Right lobe of liver (tissue), 6 donors: ENCODE measurements around the gene ERRFI1. TPM values are rescaled to one million over a fixed set of nuclear protein-coding genes. Genes with fewer than 3 reads are reported as not detected.
"Not testable (repeated sequence)": the region's sequence is repeated elsewhere in the genome, so short reads cannot be mapped to it uniquely, and the experiment has no call there.

Experiments
- ATAC-seq, 4 donors: fragments of 200-7000 bp; cut with Tn5 transposase; one replicate each; pipeline ENCODE4 v1.9.1; 2020; ENCODE audit warnings: mild to moderate bottlenecking in 4 of 4, moderate library complexity in 4 of 4
- DNase-seq, 3 donors: peaks; one replicate each; pipeline ENCODE4 v3.0.0-alpha.2; 2020
- H3K27ac ChIP-seq, 3 donors: fragments of 200-600 bp; one replicate each; pipeline ENCODE4 v1.8.0; 2022
- H3K27me3 ChIP-seq, 2 donors: fragments of 200-600 bp; one replicate each; pipeline ENCODE4 v1.8.0; 2022
- H3K36me3 ChIP-seq, 4 donors: fragments of 200-600 bp; sonication (generic) in 1 of 4; one replicate each; pipeline versions ENCODE4 v1.5.1 to v1.8.0; 2017 to 2022; ENCODE audit warnings: control low read depth in 1 of 4
- H3K4me1 ChIP-seq, 4 donors: fragments of 200-600 bp; sonication (generic) in 1 of 4; one replicate each; pipeline versions ENCODE4 v1.5.1 to v1.8.0; 2017 to 2022; ENCODE audit warnings: control low read depth in 1 of 4
- H3K4me3 ChIP-seq, 3 donors: fragments of 200-600 bp; one replicate each; pipeline ENCODE4 v1.8.0; 2022
- H3K9me3 ChIP-seq, 4 donors: fragments of 200-600 bp; sonication (generic) in 1 of 4; one replicate each; pipeline versions ENCODE4 v1.5.1 to v1.8.0; 2017 to 2022; ENCODE audit warnings: control low read depth in 1 of 4
- CTCF ChIP-seq, 4 donors: fragments of 200-600 bp in 3 of 4; fragments of 450-650 bp in 1 of 4; IDR thresholded peaks; one replicate each; pipeline versions ENCODE4 v1.5.1 to v1.8.0; 2016 to 2022; ENCODE audit warnings: antibody characterized with exemption in 4 of 4, mild to moderate bottlenecking in 2 of 4
- POLR2A ChIP-seq: fragments of 450-650 bp; IDR thresholded peaks from one replicate; pipeline ENCODE4 v1.6.1; 2017; ENCODE audit warnings: antibody characterized with exemption, mild to moderate bottlenecking
- WGBS: methylation state at CpG from one replicate; pipeline ENCODE4 v1.1.6; 2018; ENCODE audit warnings: low coverage, low lambda C conversion rate; ENCODE audit not compliant: insufficient coverage; ENCODE audit errors: missing lambda C conversion rate; 5-methylcytosine and 5-hydroxymethylcytosine counted together
- intact Hi-C, 2 donors: fragments of 100-400 bp; cut with DNase I; formaldehyde crosslinking; loops; one replicate each; pipeline versions ENCODE4 v1.11.2 to v1.14.1; 2022
- long read RNA-seq: library from polyadenylated mRNA; unstranded; transcript quantifications from one replicate; pipeline ENCODE4 v2.0.0, GENCODE V29; 2019
- total RNA-seq, 6 experiments: library from RNA; depleted of rRNA in 2 of 6; stranded (reverse); fragments of >200 nt in 2 of 6; fragmentation: NEBNext Ultra II Directional in 3 of 6; extraction: Animal tissue kit (Norgen Biotek cat#: 25700) in 3 of 6; gene quantifications; one replicate each; pipeline versions ENCODE4 v1.1.0 to v1.2.4, GENCODE V29; 2016 to 2023
- donor health status: DM: no; HTN: yes; CAD: no.
- donor health status: DM: no; HTN: no; CAD: no.
- donor health status: DM: no; HTN: no; CAD: no.
- donor health status: DM: no; HTN: yes; CAD: no.
- donor health status: DM: no; HTN: yes; CAD: no.

The ERRFI1 gene
- 100 to 1,000 TPM; 109 to 539 (median 214) TPM for total RNA-seq
- long read RNA-seq, partial matches to known transcripts, result 0 of 3 reads
- long read RNA-seq, other reads (novel, unspliced or antisense), result 3 of 3 reads

DNA sequence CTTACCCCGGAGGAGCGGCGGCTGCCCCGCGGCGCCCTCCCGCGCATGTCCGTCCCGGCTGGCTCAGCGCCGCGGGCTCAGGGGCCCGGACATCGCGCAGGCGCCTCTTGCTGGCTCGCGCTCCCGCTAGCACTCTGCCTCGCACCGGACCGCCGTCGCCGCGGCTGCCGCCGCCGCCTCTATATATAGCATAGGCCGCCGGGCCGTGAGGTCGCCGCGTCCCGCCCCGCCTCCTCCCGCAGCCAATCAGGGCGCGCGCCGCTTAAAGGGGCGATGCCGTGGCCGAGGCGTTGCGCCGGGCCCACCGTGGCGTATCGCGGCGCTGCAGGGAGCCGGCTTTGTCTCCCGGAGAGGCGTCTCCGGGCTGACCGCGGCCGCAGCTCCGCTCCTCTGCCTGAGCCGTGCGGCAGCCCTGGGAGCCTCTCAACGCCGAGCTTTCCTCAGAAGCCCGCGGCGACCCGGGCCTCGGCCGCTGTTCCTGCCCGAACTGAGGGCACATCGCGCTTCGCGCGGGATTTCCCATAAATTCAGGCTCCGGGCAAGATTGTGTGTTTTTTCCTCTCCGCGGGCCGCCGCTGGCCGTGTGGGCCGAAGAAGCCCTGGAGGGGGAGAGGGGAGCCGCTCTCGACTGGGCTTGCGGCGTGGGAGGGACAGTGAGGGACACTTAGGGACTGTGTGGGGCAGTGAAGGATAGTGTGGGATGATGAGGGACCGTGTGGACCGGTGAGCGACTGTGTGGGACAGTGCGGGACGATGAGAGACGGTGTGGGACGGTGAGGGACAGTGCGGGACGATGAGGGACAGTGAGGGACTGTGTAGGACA, at the start of gene ERRFI1:
TSS of gene ERRFI1 (minus strand) at position 157 of the 823 bp plus-strand sequence. CDS start 10,690 bp downstream, outside the sequence.
- 2% methylated on average over 38 of the region's 98 CpGs for WGBS
- H3K4me1 ChIP-seq, result peaks cover 0 to 39% (median 7%) of the 10 kb centered on the region in 4 donors

DNA sequence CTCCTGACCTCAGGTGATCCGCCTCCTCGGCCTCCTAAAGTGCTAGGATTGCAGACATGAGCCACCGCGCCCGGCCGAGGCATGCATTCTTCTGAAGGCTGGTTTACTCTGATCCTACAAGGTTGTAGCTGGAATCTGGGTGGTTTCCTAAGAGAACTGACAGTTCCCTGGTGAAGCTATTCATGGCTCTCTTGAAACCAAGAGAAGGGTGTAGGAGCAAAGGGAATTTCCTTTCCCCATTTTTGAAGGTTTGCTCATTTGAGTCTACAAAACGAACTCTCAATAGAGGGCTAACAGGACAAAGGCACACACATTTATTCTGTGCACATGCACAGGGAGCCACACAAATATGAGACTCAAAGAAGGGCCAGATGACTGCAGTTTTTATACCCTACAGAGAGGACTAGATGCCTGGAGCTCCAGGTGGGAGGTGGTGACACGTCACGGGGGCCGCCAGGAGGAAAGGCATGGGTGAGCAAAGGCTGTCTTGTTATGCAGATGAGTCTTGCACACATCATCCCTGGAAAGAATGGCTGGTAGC, 49.5 kb upstream of the ERRFI1 start:
- Histone ChIP-seq H3K27me3 (no peaks in the 10 kb centered on the region), H3K4me1 (peaks cover 0 to 8% (median 3%) of the 10 kb centered on the region in 4 donors), H3K27ac (no peak overlapping the region), H3K4me3 (no peak overlapping the region), H3K36me3 (no peaks in the 10 kb centered on the region), H3K9me3 (no peaks in the 10 kb centered on the region)
- 89% methylated on average over 6 of the region's 10 CpGs for WGBS
- no peak for ATAC-seq
- TF ChIP-seq CTCF (IDR thresholded peaks at IDR 0.05), result no peak
- TF ChIP-seq POLR2A, result no peak
- no peak for DNase-seq
- intact Hi-C loops, result no loop called here

More for the DNA sequence above, at the start of gene ERRFI1:
- H3K9me3 ChIP-seq, result no peaks in the 10 kb centered on the region
- H3K27me3 ChIP-seq, result no peaks in the 10 kb centered on the region
- intact Hi-C loops, result loop anchor here in 1 of 2 donors (5.0 kb wide), 1 partner anchor 286 kb away; no protein-coding TSS in a partner anchor
- peak within 1 kb of the TSS; percentile 97 to 100 (median 100) for H3K27ac ChIP-seq
- ATAC-seq (peak; percentile 69 to 81 (median 77)), DNase-seq (peak; percentile 95 to 97 (median 96))
- peak within 1 kb of the TSS; percentile 70 to 78 (median 76) for H3K4me3 ChIP-seq
- peaks cover 0 to 30% (median 5%) of the 10 kb centered on the region in 4 donors for H3K36me3 ChIP-seq
- TF ChIP-seq POLR2A, result peak; percentile 100
- TF ChIP-seq CTCF (IDR thresholded peaks at IDR 0.05), result no peak

DNA sequence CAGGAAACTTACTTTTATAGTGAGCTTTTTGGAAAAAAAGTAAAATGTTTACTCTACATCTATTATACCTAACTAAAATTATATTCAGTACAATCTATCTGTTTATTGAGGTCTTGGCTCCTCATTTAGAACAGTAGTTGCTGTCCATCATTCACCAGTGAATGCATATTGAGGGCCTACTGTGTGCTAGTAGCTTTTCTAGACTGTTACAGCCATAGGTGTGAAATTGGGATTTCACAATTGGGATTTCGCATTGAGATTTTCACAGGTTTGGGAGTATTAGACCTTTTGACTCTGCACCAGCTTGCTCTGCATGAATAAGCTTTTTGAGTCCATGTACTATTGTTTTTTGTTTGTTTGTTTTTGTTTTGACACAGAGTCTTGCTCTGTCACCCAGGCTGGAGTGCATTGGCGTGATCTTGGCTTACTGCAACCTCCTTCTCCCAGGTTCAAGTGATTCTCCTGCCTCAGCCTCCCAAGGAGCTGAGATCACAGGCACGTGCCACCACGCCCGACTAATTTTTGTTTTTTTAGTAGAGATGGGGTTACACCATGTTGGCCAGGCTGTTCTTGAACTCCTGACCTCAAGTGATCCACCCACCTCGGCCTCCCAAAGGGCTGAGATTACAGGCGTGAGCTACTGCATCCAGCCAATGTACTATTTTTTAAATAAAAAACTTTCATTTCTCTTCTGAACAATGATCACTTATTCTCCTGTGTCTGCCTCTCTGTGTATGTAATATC, 47.2 kb upstream of the ERRFI1 start:
- intact Hi-C loops, result no loop called here
- Histone ChIP-seq H3K4me1 (peaks cover 0 to 14% (median 6%) of the 10 kb centered on the region in 4 donors), H3K27me3 (no peaks in the 10 kb centered on the region), H3K27ac (no peak overlapping the region), H3K4me3 (no peak overlapping the region), H3K9me3 (no peaks in the 10 kb centered on the region), H3K36me3 (no peaks in the 10 kb centered on the region)
- TF ChIP-seq CTCF (IDR thresholded peaks at IDR 0.05), result no peak
- no peak for TF ChIP-seq POLR2A
- WGBS, result 66% methylated on average over 6 of the region's 7 CpGs
- DNase-seq (no peak), ATAC-seq (no peak)

DNA sequence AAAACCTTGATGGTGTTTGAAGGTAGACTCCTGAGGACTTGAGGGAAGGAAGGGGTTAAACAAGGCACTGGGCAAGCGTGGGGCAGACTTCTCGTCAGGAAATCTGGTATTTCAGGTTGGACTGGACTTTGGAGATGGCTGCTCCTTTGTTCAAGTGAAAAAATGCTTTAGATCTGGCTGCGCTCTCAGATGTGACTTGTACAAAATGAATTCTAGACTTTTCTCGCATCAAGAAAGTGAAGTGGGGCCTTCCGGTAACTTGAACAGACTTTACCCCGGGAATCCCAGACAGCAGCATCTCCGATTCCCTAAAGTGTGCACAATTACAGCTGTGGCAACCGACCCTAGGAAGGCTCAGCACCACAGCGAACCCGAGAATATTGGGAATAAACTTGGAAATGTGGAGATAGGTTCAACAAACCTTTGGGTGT, 44.3 kb upstream of the ERRFI1 start:
- no peak for TF ChIP-seq CTCF (IDR thresholded peaks at IDR 0.05)
- TF ChIP-seq POLR2A, result no peak
- H3K27me3 ChIP-seq, result no peaks in the 10 kb centered on the region
- peaks cover 0 to 14% (median 6%) of the 10 kb centered on the region in 4 donors for H3K4me1 ChIP-seq
- H3K4me3 ChIP-seq, result no peak overlapping the region
- intact Hi-C loops, result no loop called here
- no peaks in the 10 kb centered on the region for H3K36me3 ChIP-seq
- no peaks in the 10 kb centered on the region for H3K9me3 ChIP-seq
- peak in 2 of 4 donors; percentile 16 to 25 for ATAC-seq
- 58% methylated on average over 9 of the region's 10 CpGs for WGBS
- no peak for DNase-seq
- H3K27ac ChIP-seq, result peak overlapping the region in 1 of 3 donors; percentile 51

DNA sequence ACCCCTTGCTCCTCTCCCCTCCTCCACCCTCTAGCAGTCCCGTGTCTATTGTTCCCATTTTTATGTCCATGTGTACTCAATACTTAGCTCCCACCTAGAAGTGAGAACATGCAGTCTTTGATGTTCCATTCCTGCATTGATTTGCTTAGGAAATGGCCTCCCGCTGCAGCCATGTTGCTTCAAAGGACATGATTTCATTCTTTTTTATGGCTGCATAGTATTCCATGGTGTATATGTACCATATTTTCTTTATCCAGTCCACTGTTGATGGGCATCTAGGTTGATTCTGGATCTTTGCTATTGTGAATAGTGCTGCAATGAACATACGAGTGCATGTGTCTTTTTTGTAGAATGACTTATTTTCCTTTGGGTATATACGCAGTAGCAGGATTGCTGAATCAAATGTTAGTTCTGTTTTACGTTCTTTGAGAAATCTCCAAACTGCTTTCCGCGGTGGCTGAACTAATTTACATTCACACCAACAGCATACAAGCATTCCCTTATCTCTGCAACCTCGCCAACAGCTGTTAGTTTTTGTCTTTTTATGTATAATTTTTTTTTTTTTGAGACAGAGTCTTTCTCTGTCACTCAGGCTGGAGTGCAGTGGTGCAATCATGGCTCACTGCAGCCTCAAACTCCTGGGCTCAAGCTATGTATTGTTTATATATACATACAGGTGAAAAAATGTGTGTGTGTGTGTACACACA, 43.7 kb upstream of the ERRFI1 start:
- 80% methylated on average over 7 of the region's 8 CpGs for WGBS
- peaks cover 0 to 14% (median 6%) of the 10 kb centered on the region in 4 donors for H3K4me1 ChIP-seq
- DNase-seq, H3K4me3 ChIP-seq, H3K9me3 ChIP-seq, H3K36me3 ChIP-seq, ATAC-seq, H3K27ac ChIP-seq, intact Hi-C loops, H3K27me3 ChIP-seq: not testable (repeated sequence)
